Progenitor cell of endocrine pancreas (in vitro differentiated cells): ENCODE measurements around the gene DNAH14. TPM values are rescaled to one million over a fixed set of nuclear protein-coding genes. Genes with fewer than 3 reads are reported as not detected.
A peak's percentile ranks its signal among the peaks of the same experiment; 100 is the strongest.
"Not testable (repeated sequence)": the region's sequence is repeated elsewhere in the genome, so short reads cannot be mapped to it uniquely, and the experiment has no call there.

Source experiments
- DNase-seq: peaks from one replicate; pipeline ENCODE4 v3.0.0; 2021; ENCODE audit warnings: low spot score; ENCODE audit not compliant: unreplicated experiment
- H3K27ac Mint-ChIP-seq: 2 replicates; pipeline ENCODE4 v1.8.0; 2021; ENCODE audit warnings: mild to moderate bottlenecking, moderate library complexity, mixed read lengths
- H3K27me3 Mint-ChIP-seq: 2 replicates; pipeline ENCODE4 v1.8.0; 2021; ENCODE audit warnings: mixed read lengths
- H3K36me3 Mint-ChIP-seq: 2 replicates; pipeline ENCODE4 v1.8.0; 2022; ENCODE audit warnings: mixed read lengths; ENCODE audit not compliant: insufficient read depth
- H3K4me1 Mint-ChIP-seq: 2 replicates; pipeline ENCODE4 v1.8.0; 2021; ENCODE audit warnings: low read depth, mixed read lengths
- H3K4me3 Mint-ChIP-seq: 2 replicates; pipeline ENCODE4 v1.8.0; 2021; ENCODE audit warnings: low read depth, mild to moderate bottlenecking, moderate library complexity, mixed read lengths
- H3K9me3 Mint-ChIP-seq: 2 replicates; pipeline ENCODE4 v1.8.0; 2021; ENCODE audit warnings: low read depth, mixed read lengths
- total RNA-seq: library from RNA; stranded (reverse); gene quantifications from 2 replicates; pipeline ENCODE4 v1.2.1, GENCODE V29; 2021
- TF ChIP-seq, protein P1 (sequence below): fragments of 200-600 bp; sonication (generic); IDR thresholded peaks from one replicate; pipeline ENCODE4 v1.5.0; 2021; ENCODE audit warnings: antibody characterized with exemption, mild to moderate bottlenecking; ENCODE audit not compliant: unreplicated experiment

The DNAH14 gene
- total RNA-seq, 1 donor from 2014 or later: 71.7 TPM

DNA sequence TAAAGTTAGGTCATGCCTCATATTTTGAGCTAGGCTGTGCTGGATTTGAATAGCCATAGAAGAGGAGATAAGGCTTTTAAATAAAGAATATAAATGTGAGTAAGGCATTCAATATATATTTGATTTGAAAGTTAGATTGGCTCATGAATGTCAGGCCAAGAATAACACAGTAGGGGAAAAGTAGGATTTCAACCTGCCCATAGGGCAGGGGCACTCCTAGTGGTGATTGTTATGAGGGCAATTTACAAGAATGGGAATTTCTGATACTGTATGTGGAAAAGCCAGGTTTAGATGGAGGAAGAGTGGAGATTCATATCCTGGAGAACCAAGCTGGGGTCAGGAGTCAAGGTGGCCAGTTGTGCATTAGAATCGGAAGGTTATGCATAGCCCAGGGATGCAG is 74.9 kb downstream of the DNAH14 start:
- no peak overlapping the region for H3K4me3 Mint-ChIP-seq
- H3K27me3 Mint-ChIP-seq: no peaks in the 10 kb centered on the region
- H3K9me3 Mint-ChIP-seq: peaks cover 32% of the 10 kb centered on the region
- no peak overlapping the region for H3K27ac Mint-ChIP-seq
- TF ChIP-seq, protein P1, sequence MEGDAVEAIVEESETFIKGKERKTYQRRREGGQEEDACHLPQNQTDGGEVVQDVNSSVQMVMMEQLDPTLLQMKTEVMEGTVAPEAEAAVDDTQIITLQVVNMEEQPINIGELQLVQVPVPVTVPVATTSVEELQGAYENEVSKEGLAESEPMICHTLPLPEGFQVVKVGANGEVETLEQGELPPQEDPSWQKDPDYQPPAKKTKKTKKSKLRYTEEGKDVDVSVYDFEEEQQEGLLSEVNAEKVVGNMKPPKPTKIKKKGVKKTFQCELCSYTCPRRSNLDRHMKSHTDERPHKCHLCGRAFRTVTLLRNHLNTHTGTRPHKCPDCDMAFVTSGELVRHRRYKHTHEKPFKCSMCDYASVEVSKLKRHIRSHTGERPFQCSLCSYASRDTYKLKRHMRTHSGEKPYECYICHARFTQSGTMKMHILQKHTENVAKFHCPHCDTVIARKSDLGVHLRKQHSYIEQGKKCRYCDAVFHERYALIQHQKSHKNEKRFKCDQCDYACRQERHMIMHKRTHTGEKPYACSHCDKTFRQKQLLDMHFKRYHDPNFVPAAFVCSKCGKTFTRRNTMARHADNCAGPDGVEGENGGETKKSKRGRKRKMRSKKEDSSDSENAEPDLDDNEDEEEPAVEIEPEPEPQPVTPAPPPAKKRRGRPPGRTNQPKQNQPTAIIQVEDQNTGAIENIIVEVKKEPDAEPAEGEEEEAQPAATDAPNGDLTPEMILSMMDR: peak; percentile 24
- no peak for DNase-seq
- peaks cover 49% of the 10 kb centered on the region for H3K36me3 Mint-ChIP-seq
- no peaks in the 10 kb centered on the region for H3K4me1 Mint-ChIP-seq

DNA sequence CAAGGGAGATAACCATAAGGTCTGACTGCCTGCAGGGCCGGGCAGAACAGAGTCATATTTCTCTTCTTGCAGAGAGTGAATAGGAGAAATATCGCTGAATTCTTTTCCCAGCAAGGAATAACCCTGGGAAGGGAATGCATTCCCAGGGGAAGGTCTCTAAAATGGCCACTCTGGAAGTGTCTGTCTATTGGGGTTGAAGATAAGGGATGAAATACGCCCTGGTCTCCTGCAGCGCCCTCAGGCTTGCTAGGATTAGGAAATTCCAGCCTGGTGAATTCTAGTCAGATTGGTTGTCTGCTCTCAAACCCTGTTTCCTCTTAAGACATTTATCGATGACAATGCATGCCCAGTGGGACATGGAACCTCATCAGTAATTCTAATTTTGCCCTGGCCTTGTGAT is 76.9 kb downstream of the DNAH14 start:
- H3K27me3 Mint-ChIP-seq, H3K4me1 Mint-ChIP-seq, H3K27ac Mint-ChIP-seq, DNase-seq, H3K4me3 Mint-ChIP-seq: not testable (repeated sequence)
- Mint-ChIP-seq H3K36me3 (peaks cover 53% of the 10 kb centered on the region), H3K9me3 (peaks cover 28% of the 10 kb centered on the region)

DNA sequence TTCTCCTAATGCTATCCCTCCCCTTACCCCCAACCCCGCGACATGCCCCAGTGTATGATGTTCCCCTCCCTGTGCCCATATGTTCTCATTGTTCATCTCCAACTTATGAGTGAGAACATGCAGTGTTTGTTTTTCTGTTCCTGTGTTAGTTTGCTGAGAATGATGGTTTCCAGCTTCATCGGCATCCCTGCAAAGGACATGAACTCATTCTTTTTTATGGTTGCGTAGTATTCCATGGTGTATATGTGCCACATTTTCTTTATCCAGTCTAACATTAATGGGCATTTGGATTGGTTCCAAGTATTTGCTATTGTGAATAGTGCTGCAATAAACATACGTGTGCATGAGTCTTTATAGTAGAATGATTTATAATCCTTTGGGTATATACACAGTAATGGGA is 78.6 kb downstream of the DNAH14 start:
- Mint-ChIP-seq H3K36me3 (peaks cover 62% of the 10 kb centered on the region), H3K9me3 (peaks cover 38% of the 10 kb centered on the region)
- H3K4me3 Mint-ChIP-seq, H3K27me3 Mint-ChIP-seq, H3K4me1 Mint-ChIP-seq, DNase-seq, H3K27ac Mint-ChIP-seq: not testable (repeated sequence)

DNA sequence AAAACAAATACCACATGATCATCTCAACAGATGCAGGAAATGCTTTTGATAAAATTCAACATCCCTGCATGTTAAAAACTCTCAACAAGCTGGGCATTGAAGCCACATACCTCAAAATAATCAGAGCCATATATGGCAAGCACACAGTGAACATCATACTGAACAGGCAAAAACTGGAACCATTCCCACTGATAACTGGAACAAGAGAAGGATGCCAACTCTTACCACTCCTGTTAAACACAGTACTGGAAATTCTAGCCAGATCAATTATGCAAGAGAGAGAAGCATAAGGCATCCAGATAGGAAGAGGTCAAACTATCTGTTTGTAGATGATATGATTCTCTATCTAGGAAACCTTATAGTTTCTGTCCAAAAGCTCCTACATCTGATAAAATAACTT is 91.6 kb downstream of the DNAH14 start:
- H3K27me3 Mint-ChIP-seq: no peaks in the 10 kb centered on the region
- H3K36me3 Mint-ChIP-seq: peaks cover 32% of the 10 kb centered on the region
- TF ChIP-seq, protein P1: no peak
- H3K27ac Mint-ChIP-seq: no peak overlapping the region
- no peak overlapping the region for H3K4me3 Mint-ChIP-seq
- H3K9me3 Mint-ChIP-seq: peaks cover 47% of the 10 kb centered on the region
- no peaks in the 10 kb centered on the region for H3K4me1 Mint-ChIP-seq
- DNase-seq: no peak

DNA sequence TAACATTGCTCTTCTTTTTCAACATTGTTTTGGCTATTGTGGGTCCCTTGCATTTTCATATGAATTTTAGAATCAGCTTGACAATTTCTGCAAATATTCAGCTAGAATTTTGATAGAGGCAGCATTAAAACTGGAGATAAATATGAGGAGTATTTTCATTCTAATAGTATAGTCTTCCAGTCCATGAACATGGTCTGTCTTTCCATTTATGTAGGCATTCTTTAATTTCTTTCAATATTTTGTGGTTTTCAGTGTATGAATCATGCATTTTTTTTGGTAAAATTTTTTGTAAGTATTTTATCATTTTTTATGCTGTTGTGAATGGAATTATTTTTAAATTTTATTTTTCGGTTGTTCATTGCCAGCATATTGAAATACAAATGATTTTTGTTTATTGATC is 97.2 kb downstream of the DNAH14 start:
- DNase-seq: no peak
- Mint-ChIP-seq H3K36me3 (peaks cover 32% of the 10 kb centered on the region), H3K4me1 (no peaks in the 10 kb centered on the region), H3K27me3 (no peaks in the 10 kb centered on the region), H3K4me3 (no peak overlapping the region), H3K27ac (no peak overlapping the region), H3K9me3 (peaks cover 27% of the 10 kb centered on the region)
- TF ChIP-seq, protein P1: no peak

DNA sequence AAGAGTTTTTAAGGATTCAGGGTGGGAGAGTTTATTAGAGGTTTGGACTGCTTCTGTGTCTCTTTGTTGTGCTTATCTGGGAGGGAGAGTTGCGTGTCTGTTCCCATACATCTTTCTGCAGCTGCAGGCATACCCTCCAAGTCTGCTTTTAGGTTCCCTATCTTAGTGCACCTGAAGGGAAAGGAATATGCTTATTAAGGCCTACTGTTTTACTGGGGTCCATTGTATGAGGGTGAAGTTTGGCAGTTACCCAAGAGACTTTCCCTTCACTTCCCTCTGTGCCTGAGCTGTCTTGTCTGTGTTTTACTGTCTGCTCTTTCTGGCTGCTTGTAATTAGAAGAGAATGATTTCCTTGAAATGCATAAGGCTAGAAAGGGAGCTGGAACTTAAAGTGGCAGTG is 107.0 kb downstream of the DNAH14 start:
- H3K4me3 Mint-ChIP-seq, H3K4me1 Mint-ChIP-seq, H3K9me3 Mint-ChIP-seq, H3K27me3 Mint-ChIP-seq, DNase-seq: not testable (repeated sequence)
- H3K27ac Mint-ChIP-seq: peak overlapping the region; percentile 18
- H3K36me3 Mint-ChIP-seq: peaks cover 28% of the 10 kb centered on the region

DNA sequence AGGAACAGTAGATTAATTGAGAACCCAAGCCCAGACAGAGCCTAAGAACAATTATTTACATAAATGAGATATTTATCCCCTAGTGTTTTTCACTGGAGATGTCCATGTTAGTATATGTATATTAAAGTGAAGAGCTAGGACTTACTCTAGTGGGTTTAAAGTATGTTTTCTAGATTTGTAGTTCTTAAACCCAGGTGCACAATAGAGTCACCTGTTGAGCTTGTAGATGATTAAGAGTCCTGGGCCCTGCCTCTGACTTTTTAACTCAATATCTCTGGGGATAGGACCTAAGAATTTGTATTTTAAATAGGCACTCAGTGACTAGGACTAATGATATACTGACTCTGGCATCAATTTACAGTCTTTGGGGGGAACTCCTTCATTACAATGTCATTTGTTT is 112.8 kb downstream of the DNAH14 start:
- DNase-seq: no peak
- Mint-ChIP-seq H3K27ac (no peak overlapping the region), H3K27me3 (no peaks in the 10 kb centered on the region), H3K9me3 (peaks cover 3% of the 10 kb centered on the region), H3K36me3 (peaks cover 17% of the 10 kb centered on the region), H3K4me1 (peaks cover 3% of the 10 kb centered on the region), H3K4me3 (no peak overlapping the region)
- TF ChIP-seq, protein P1: no peak
